Liver (tissue), 3 donors: Measurements from ENCODE around the gene PLA2G4F.

ENCODE experiments used
- ATF3 ChIP-seq: IDR thresholded peaks from 2 replicates; pipeline ENCODE4 v1.6.1; 2016; ENCODE audit warnings: antibody characterized with exemption
- CTCF ChIP-seq: fragments of 150-350 bp; IDR thresholded peaks from 2 replicates; pipeline ENCODE4 v1.5.1; 2017; ENCODE audit warnings: improper control_type of control experiment, low read depth, low read length; ENCODE audit not compliant: missing input control
- EGR1 ChIP-seq, 2 donors: IDR thresholded peaks; 2 replicates each; pipeline ENCODE4 v1.6.1; 2016 to 2018; ENCODE audit warnings: antibody characterized with exemption in 2 of 2, low read depth in 2 of 2
- FOXA1 ChIP-seq: IDR thresholded peaks from 2 replicates; pipeline ENCODE4 v1.6.1; 2016; ENCODE audit warnings: antibody characterized with exemption
- FOXA2 ChIP-seq: IDR thresholded peaks from 2 replicates; pipeline ENCODE4 v1.6.1; 2016; ENCODE audit warnings: antibody characterized with exemption
- GABPA ChIP-seq, 2 donors: IDR thresholded peaks in 1 of 2; conservative IDR thresholded peaks in 1 of 2; 2 replicates each; pipeline ENCODE4 v1.6.1; 2016; ENCODE audit warnings: antibody characterized with exemption in 2 of 2, mild to moderate bottlenecking in 1 of 2, moderate library complexity in 1 of 2
- JUND ChIP-seq, 2 donors: IDR thresholded peaks; 2 replicates each; pipeline ENCODE4 v1.6.1; 2016; ENCODE audit warnings: antibody characterized with exemption in 2 of 2
- MAX ChIP-seq: IDR thresholded peaks from 2 replicates; pipeline ENCODE4 v1.6.1; 2016; ENCODE audit warnings: antibody characterized with exemption
- RAD21 ChIP-seq, 2 donors: IDR thresholded peaks; 2 replicates each; pipeline ENCODE4 v1.6.1; 2016; ENCODE audit warnings: antibody characterized with exemption in 2 of 2, mild to moderate bottlenecking in 2 of 2
- REST ChIP-seq: IDR thresholded peaks from 2 replicates; pipeline ENCODE4 v1.6.1; 2016; ENCODE audit warnings: antibody characterized with exemption, mild to moderate bottlenecking
- RXRA ChIP-seq, 2 donors: IDR thresholded peaks; 2 replicates each; pipeline ENCODE4 v1.6.1; 2017 to 2018; ENCODE audit warnings: antibody characterized with exemption in 2 of 2, mild to moderate bottlenecking in 1 of 2
- SP1 ChIP-seq: IDR thresholded peaks from 2 replicates; pipeline ENCODE4 v1.6.1; 2018; ENCODE audit warnings: antibody characterized with exemption, mild to moderate bottlenecking
- TAF1 ChIP-seq: conservative IDR thresholded peaks from 2 replicates; pipeline ENCODE4 v1.6.1; 2016; ENCODE audit warnings: antibody characterized with exemption, mild to moderate bottlenecking
- YY1 ChIP-seq: IDR thresholded peaks from 2 replicates; pipeline ENCODE4 v1.6.1; 2016; ENCODE audit warnings: antibody characterized with exemption, mild to moderate bottlenecking
- donor health status: healthy.
- donor health status: healthy.

- no peak for TF ChIP-seq CTCF
- TF ChIP-seq GABPA (IDR thresholded peaks at IDR 0.05 in 1 of 2, conservative IDR thresholded peaks at IDR 0.05 in 1 of 2): no peak
- TF ChIP-seq EGR1 (IDR thresholded peaks at IDR 0.05; ENCODE audit: low read depth in 2 of 2): no peak
- TF ChIP-seq MAX: no peak
- TF ChIP-seq REST: no peak
- no peak for TF ChIP-seq YY1
- no peak for TF ChIP-seq RAD21 (IDR thresholded peaks at IDR 0.05)
- no peak for TF ChIP-seq RXRA (IDR thresholded peaks at IDR 0.05)
- TF ChIP-seq TAF1: no peak
- TF ChIP-seq JUND (IDR thresholded peaks at IDR 0.05): no peak
- TF ChIP-seq FOXA1: no peak
- TF ChIP-seq SP1: no peak
- no peak for TF ChIP-seq ATF3
- TF ChIP-seq FOXA2: no peak
Observed at GRCh38 chr15:42182961-42183360, 26.5 kb upstream of the PLA2G4F start.
